ENCODE data around the gene VTN. TPM values are rescaled to one million over a fixed set of nuclear protein-coding genes. Genes with fewer than 3 reads are reported as not detected.

Gene VTN
- polyA plus RNA-seq, 1 donor from 2014 or later = 1.5 TPM

- Histone ChIP-seq H3F3A (ENCODE audit: insufficient read depth, low read length, poor library complexity, severe bottlenecking) (peaks cover 3% of the 10 kb centered on the region), H3K9ac (ENCODE audit: low read length) (no peak overlapping the region), H2AFZ (ENCODE audit: low read depth, low read length) (no peak overlapping the region), H3K79me2 (replicated peaks; ENCODE audit: insufficient read depth, low read length) (peaks cover 8% of the 10 kb centered on the region), H3K9me3 (ENCODE audit: low read length) (no peaks in the 10 kb centered on the region), H3K4me2 (ENCODE audit: low read length) (no peak overlapping the region), H3K27ac (ENCODE audit: low read length) (peak overlapping the region; percentile 96), H3K27me3 (ENCODE audit: insufficient read depth, low read depth, low read length) (no peaks in the 10 kb centered on the region), H3K9me2 (ENCODE audit: insufficient read depth, low read length) (no peaks in the 10 kb centered on the region), H3K4me3 (ENCODE audit: low read length) (no peak overlapping the region), H3K36me3 (ENCODE audit: insufficient read depth, low read length) (no peaks in the 10 kb centered on the region), H4K20me1 (ENCODE audit: insufficient read depth) (no peaks in the 10 kb centered on the region)
- TF ChIP-seq EZH2 (IDR thresholded peaks at IDR 0.05; ENCODE audit: borderline replicate concordance, insufficient read depth, low read length, poor library complexity, severe bottlenecking) = no peak
- peak; percentile 13 for TF ChIP-seq CTCF (IDR thresholded peaks at IDR 0.05; ENCODE audit: poor library complexity, severe bottlenecking)
Measured at GRCh38 chr17:28369684-28370034, 448 bp downstream of the VTN start.

GRCh38 chr17:28368915-28369683, 1.0 kb downstream of the VTN start:
- no peaks in the 10 kb centered on the region for H3K36me3 ChIP-seq (ENCODE audit: insufficient read depth, low read length)
- H2AFZ ChIP-seq (ENCODE audit: low read depth, low read length) = no peak overlapping the region
- no peaks in the 10 kb centered on the region for H3K9me2 ChIP-seq (ENCODE audit: insufficient read depth, low read length)
- peaks cover 3% of the 10 kb centered on the region for H3F3A ChIP-seq (ENCODE audit: insufficient read depth, low read length, poor library complexity, severe bottlenecking)
- no peak overlapping the region for H3K27ac ChIP-seq (ENCODE audit: low read length)
- no peak overlapping the region for H3K9ac ChIP-seq (ENCODE audit: low read length)
- TF ChIP-seq EP300 (conservative IDR thresholded peaks at IDR 0.05; ENCODE audit: poor library complexity, severe bottlenecking) (no peak), SMC3 (conservative IDR thresholded peaks at IDR 0.05; ENCODE audit: poor library complexity) (no peak), RAD21 (conservative IDR thresholded peaks at IDR 0.05) (no peak), TAF1 (IDR thresholded peaks at IDR 0.05; ENCODE audit: low read depth) (no peak), POLR2AphosphoS5 (IDR thresholded peaks at IDR 0.05) (no peak), MXI1 (conservative IDR thresholded peaks at IDR 0.05; ENCODE audit: poor library complexity, severe bottlenecking) (no peak), REST (IDR thresholded peaks at IDR 0.05; ENCODE audit: borderline replicate concordance) (no peak), EZH2 (IDR thresholded peaks at IDR 0.05; ENCODE audit: borderline replicate concordance, insufficient read depth, low read length, poor library complexity, severe bottlenecking) (no peak), CTCF (IDR thresholded peaks at IDR 0.05; ENCODE audit: poor library complexity, severe bottlenecking) (no peak)
- H4K20me1 ChIP-seq (ENCODE audit: insufficient read depth) = no peaks in the 10 kb centered on the region
- H3K27me3 ChIP-seq (ENCODE audit: insufficient read depth, low read depth, low read length) = no peaks in the 10 kb centered on the region
- no peak overlapping the region for H3K4me2 ChIP-seq (ENCODE audit: low read length)
- no peaks in the 10 kb centered on the region for H3K9me3 ChIP-seq (ENCODE audit: low read length)
- no peak overlapping the region for H3K4me3 ChIP-seq (ENCODE audit: low read length)
- peaks cover 3% of the 10 kb centered on the region for H3K79me2 ChIP-seq (replicated peaks; ENCODE audit: insufficient read depth, low read length)
